SK-N-SH (cell line): ENCODE results near the gene MYO1C. TPM values are rescaled to one million over a fixed set of nuclear protein-coding genes. Genes with fewer than 3 reads are reported as not detected.

Experiments
- CTCF ChIA-PET: fragments of 300-600, 350-600 bp; formaldehyde crosslinking; extraction: SDS; loops from one replicate; lab custom pipeline; 2021; lab: Yijun Ruan, JAX
- POLR2A ChIA-PET: fragments of 350-600 bp; sonication (Branson Sonifier 250); formaldehyde crosslinking; extraction: SDS; loops from one replicate; lab custom pipeline; 2020; ENCODE audit warnings: antibody characterized with exemption, inconsistent platforms; lab: Yijun Ruan, JAX
- DNase-seq: peaks from one replicate; pipeline ENCODE4 v3.0.0; 2012
- H2AFZ ChIP-seq: fragments of 200-600 bp; sonication (generic); 2 replicates; pipeline ENCODE4 v1.8.1; 2016; ENCODE audit warnings: antibody characterized with exemption, mild to moderate bottlenecking, low read depth
- H3F3A ChIP-seq: fragments of 200-600 bp; sonication (generic); replicated peaks from 2 replicates; pipeline ENCODE3; 2016; ENCODE audit warnings: antibody characterized with exemption, mild to moderate bottlenecking; ENCODE audit not compliant: insufficient read depth
- H3K27ac ChIP-seq, 2 experiments: fragments of 200-500 bp in 1 of 2; fragments of 200-600 bp in 1 of 2; sonication (Bioruptor generic) in 1 of 2; sonication (generic), shearing (Covaris generic) in 1 of 2; 2 replicates each; pipeline versions ENCODE4 v1.5.1 to v1.6.1; 2014 to 2016; ENCODE audit warnings: low read depth in 2 of 2, inconsistent platforms in 1 of 2, low read length in 1 of 2, mild to moderate bottlenecking in 1 of 2, mixed read lengths in 1 of 2
- H3K27me3 ChIP-seq: fragments of 200-600 bp; sonication (generic), shearing (Covaris generic); 2 replicates; pipeline ENCODE4 v1.6.1; 2016; ENCODE audit warnings: mixed run types; ENCODE audit not compliant: insufficient read depth
- H3K36me3 ChIP-seq, 2 experiments: fragments of 200-500 bp in 1 of 2; fragments of 200-600 bp in 1 of 2; sonication (Bioruptor generic) in 1 of 2; sonication (generic) in 1 of 2; replicated peaks in 1 of 2; 2 replicates each; pipeline versions ENCODE3 to v1.5.1; 2014 to 2016; ENCODE audit warnings: low read length in 1 of 2, mild to moderate bottlenecking in 1 of 2; ENCODE audit not compliant: insufficient read depth in 2 of 2, control insufficient read depth in 1 of 2
- H3K4me1 ChIP-seq, 2 experiments: fragments of 200-500 bp in 1 of 2; fragments of 200-600 bp in 1 of 2; sonication (Bioruptor generic) in 1 of 2; sonication (generic), shearing (Covaris generic) in 1 of 2; 2 replicates each; pipeline versions ENCODE4 v1.5.1 to v1.6.1; 2014 to 2016; ENCODE audit warnings: low read depth in 1 of 2, low read length in 1 of 2, mixed run types in 1 of 2; ENCODE audit not compliant: insufficient read depth in 2 of 2, control insufficient read depth in 1 of 2
- H3K4me2 ChIP-seq: fragments of 200-600 bp; sonication (generic), shearing (Covaris generic); 2 replicates; pipeline ENCODE4 v1.6.1; 2017; ENCODE audit warnings: mixed run types
- H3K4me3 ChIP-seq, 2 experiments: fragments of 200-500 bp in 1 of 2; fragments of 200-600 bp in 1 of 2; sonication (Bioruptor generic) in 1 of 2; sonication (generic), shearing (Covaris generic) in 1 of 2; 2 replicates each; pipeline versions ENCODE4 v1.5.1 to v1.8.1; 2014 to 2016; ENCODE audit warnings: low read depth in 2 of 2, inconsistent platforms in 1 of 2, low read length in 1 of 2, mild to moderate bottlenecking in 1 of 2, mixed read lengths in 1 of 2, moderate library complexity in 1 of 2
- H3K79me2 ChIP-seq: fragments of 200-600 bp; sonication (generic); 2 replicates; pipeline ENCODE4 v1.8.1; 2017; ENCODE audit warnings: mild to moderate bottlenecking; ENCODE audit not compliant: insufficient read depth
- H3K9ac ChIP-seq: fragments of 200-600 bp; sonication (generic); 2 replicates; pipeline ENCODE4 v1.6.1; 2017; ENCODE audit warnings: mixed run types
- H3K9me2 ChIP-seq: fragments of 200-600 bp; sonication (generic); 2 replicates; pipeline ENCODE4 v1.6.1; 2017; ENCODE audit warnings: mixed run types
- H3K9me3 ChIP-seq: fragments of 200-600 bp; sonication (generic); 2 replicates; pipeline ENCODE4 v1.6.1; 2017; ENCODE audit warnings: mixed run types, mild to moderate bottlenecking, moderate library complexity
- H4K20me1 ChIP-seq: fragments of 200-600 bp; sonication (generic); 2 replicates; pipeline ENCODE4 v1.6.1; 2017; ENCODE audit warnings: mild to moderate bottlenecking, mixed run types; ENCODE audit not compliant: insufficient read depth
- EP300 ChIP-seq, 2 experiments: IDR thresholded peaks; 2 replicates each; pipeline versions ENCODE4 v1.4.0 to v1.6.1; 2012; ENCODE audit warnings: borderline replicate concordance in 1 of 2, low read depth in 1 of 2, low read length in 1 of 2
- EZH2phosphoT487 ChIP-seq: fragments of 200-600 bp; sonication (generic); IDR thresholded peaks from 2 replicates; pipeline ENCODE4 v1.6.1; 2017; ENCODE audit warnings: low read depth, mixed run types, mild to moderate bottlenecking, antibody characterized with exemption, moderate library complexity, borderline replicate concordance
- FOSL2 ChIP-seq: IDR thresholded peaks from 2 replicates; pipeline ENCODE4 v1.4.0; 2012; ENCODE audit warnings: low read depth, mild to moderate bottlenecking, moderate library complexity, borderline replicate concordance
- FOXJ3 ChIP-seq: sonication (generic); formaldehyde crosslinking; IDR thresholded peaks from 2 replicates; pipeline ENCODE4 v1.5.1; 2020; ENCODE audit warnings: mild to moderate bottlenecking, missing genetic modification reagents
- GATA2 ChIP-seq: sonication (generic); formaldehyde crosslinking; IDR thresholded peaks from 2 replicates; pipeline ENCODE4 v1.5.0; 2020; ENCODE audit warnings: mild to moderate bottlenecking, missing genetic modification reagents
- JUND ChIP-seq: IDR thresholded peaks from 2 replicates; pipeline ENCODE4 v1.4.0; 2012
- NFIC ChIP-seq: IDR thresholded peaks from 2 replicates; pipeline ENCODE4 v1.4.0; 2012; ENCODE audit warnings: borderline replicate concordance
- NRF1 ChIP-seq: IDR thresholded peaks from 2 replicates; pipeline ENCODE4 v1.6.1; 2012; ENCODE audit warnings: low read depth, mild to moderate bottlenecking, low read length
- POLR2AphosphoS5 ChIP-seq: IDR thresholded peaks from 2 replicates; pipeline ENCODE4 v1.6.1; 2012; ENCODE audit warnings: low read depth, low read length
- RCOR1 ChIP-seq: fragments of 150-350 bp; IDR thresholded peaks from 2 replicates; pipeline ENCODE4 v1.6.1; 2017; ENCODE audit warnings: antibody characterized with exemption, low read length
- REST ChIP-seq: IDR thresholded peaks from 2 replicates; pipeline ENCODE4 v1.6.1; 2012; ENCODE audit warnings: mild to moderate bottlenecking, low read depth, low read length, moderate library complexity
- RXRA ChIP-seq: IDR thresholded peaks from 2 replicates; pipeline ENCODE4 v1.4.0; 2012; ENCODE audit warnings: low read depth, mild to moderate bottlenecking, borderline replicate concordance
- SIN3A ChIP-seq: IDR thresholded peaks from 2 replicates; pipeline ENCODE4 v1.6.1; 2012; ENCODE audit warnings: low read depth, mild to moderate bottlenecking, low read length, moderate library complexity, borderline replicate concordance
- SMC3 ChIP-seq: IDR thresholded peaks from 2 replicates; pipeline ENCODE4 v1.6.1; 2012; ENCODE audit warnings: low read depth, low read length, improper control_type of control experiment
- TAF1 ChIP-seq: IDR thresholded peaks from 2 replicates; pipeline ENCODE4 v1.6.1; 2012; ENCODE audit warnings: low read depth, mild to moderate bottlenecking, low read length, moderate library complexity, borderline replicate concordance
- TCF12 ChIP-seq: IDR thresholded peaks from 2 replicates; pipeline ENCODE4 v1.4.0; 2012
- TEAD4 ChIP-seq: IDR thresholded peaks from 2 replicates; pipeline ENCODE4 v1.4.0; 2012; ENCODE audit warnings: mild to moderate bottlenecking, borderline replicate concordance; ENCODE audit not compliant: insufficient read depth
- USF1 ChIP-seq: IDR thresholded peaks from 2 replicates; pipeline ENCODE4 v1.4.0; 2012; ENCODE audit warnings: low read depth, borderline replicate concordance
- ZBTB33 ChIP-seq: IDR thresholded peaks from 2 replicates; pipeline ENCODE4 v1.4.0; 2012; ENCODE audit warnings: low read depth, borderline replicate concordance
- WGBS: methylation state at CpG from one replicate; pipeline ENCODE4 v1.1.6; 2017; ENCODE audit warnings: low lambda C conversion rate; 5-methylcytosine and 5-hydroxymethylcytosine counted together
- polyA plus RNA-seq, 3 experiments: library from polyadenylated mRNA; depleted of rRNA; stranded (reverse); fragments of >200 nt; gene quantifications; 2 replicates each; pipeline ENCODE4 v1.2.3, GENCODE V29; 2012

Gene MYO1C
- polyA plus RNA-seq, 1 of the 3 experiments (the other 2 are of a cell fraction), result 102 TPM

- TF ChIP-seq EZH2phosphoT487 (no peak), POLR2AphosphoS5 (no peak), TEAD4 (no peak)
These were observed 28.3 kb downstream of the MYO1C start (continued) for GRCh38 chr17:1464186-1464585.

- H3K4me2 ChIP-seq, result no peak overlapping the region
- 94% methylated on average over 33 of the region's 33 CpGs for WGBS
- H3K4me1 ChIP-seq, result peaks cover 0 to 5% of the 10 kb centered on the region in 2 experiments; a peak in 1 of 4 replicates
- no peaks in the 10 kb centered on the region for H4K20me1 ChIP-seq
- POLR2A ChIA-PET, result no interaction called here
- no peaks in the 10 kb centered on the region for H3K27me3 ChIP-seq
- no peak overlapping the region for H3K9ac ChIP-seq
- no peak overlapping the region for H3K27ac ChIP-seq
- H3K36me3 ChIP-seq, result no peaks in the 10 kb centered on the region
- H3K9me3 ChIP-seq, result no peaks in the 10 kb centered on the region
- DNase-seq, result no peak
- no peak for TF ChIP-seq SIN3A
- no peak for TF ChIP-seq REST
- no peak for TF ChIP-seq GATA2 (CRISPR knock-in tag)
- TF ChIP-seq TAF1, result no peak
- no peak for TF ChIP-seq ZBTB33
- TF ChIP-seq NFIC, result no peak
- TF ChIP-seq USF1, result no peak
- no peak for TF ChIP-seq EP300 (IDR thresholded peaks at IDR 0.05; ENCODE audit: borderline replicate concordance in 1 of 2, low read depth in 1 of 2, low read length in 1 of 2)
- no peak for TF ChIP-seq NRF1
- no peak for TF ChIP-seq TCF12
- no peak for TF ChIP-seq JUND
- no peak for TF ChIP-seq EZH2phosphoT487
- no peak for TF ChIP-seq RXRA
- no peak for TF ChIP-seq SMC3
- TF ChIP-seq RCOR1, result no peak
- TF ChIP-seq FOXJ3, result no peak
- TF ChIP-seq FOSL2, result no peak
- TF ChIP-seq, all 33 proteins: peak for 0
- H3K79me2 ChIP-seq, result no peaks in the 10 kb centered on the region
- H3K9me2 ChIP-seq, result no peaks in the 10 kb centered on the region
- peaks cover 12% of the 10 kb centered on the region for H3F3A ChIP-seq
- CTCF ChIA-PET, result interaction anchor here (1.0 kb wide), 1 partner anchor 97 kb away, joined by 3 read pairs; no protein-coding TSS in a partner anchor
- H2AFZ ChIP-seq, result no peak overlapping the region
- no peak overlapping the region for H3K4me3 ChIP-seq
These were observed 30.0 kb downstream of the MYO1C start for GRCh38 chr17:1462164-1463112.
